Activated T-cell treated with anti-CD3 and anti-CD28 coated beads, Interleukin-2, amount 50 U/mL, for 1 hour (primary cell): ENCODE results near the gene OSBPL9.
"Not testable (repeated sequence)": the region's sequence is repeated elsewhere in the genome, so short reads cannot be mapped to it uniquely, and the experiment has no call there.

Source experiments
- DNase-seq: peaks from one replicate; pipeline ENCODE4 v3.0.0-alpha.2; 2020

OSBPL9 gene

GRCh38 chr1:51669272-51669671 is 52.4 kb downstream of the OSBPL9 start:
- DNase-seq, result no peak

- no peak for DNase-seq
These were observed 52.9 kb downstream of the OSBPL9 start for GRCh38 chr1:51669816-51670215.

GRCh38 chr1:51671527-51672325 is 54.8 kb downstream of the OSBPL9 start:
- no peak for DNase-seq

- no peak for DNase-seq
These were observed 56.4 kb downstream of the OSBPL9 start for GRCh38 chr1:51673279-51673678.

- no peak for DNase-seq
These were observed 58.4 kb downstream of the OSBPL9 start for GRCh38 chr1:51675177-51675780.

GRCh38 chr1:51679435-51679834 is 62.5 kb downstream of the OSBPL9 start:
- no peak for DNase-seq

GRCh38 chr1:51684776-51685175 is 67.9 kb downstream of the OSBPL9 start:
- no peak for DNase-seq

- no peak for DNase-seq
These were observed 69.6 kb downstream of the OSBPL9 start for GRCh38 chr1:51686450-51686849.

- no peak for DNase-seq
These were observed 72.2 kb downstream of the OSBPL9 start for GRCh38 chr1:51689075-51689440.

GRCh38 chr1:51689643-51690042 is 72.8 kb downstream of the OSBPL9 start:
- DNase-seq, result no peak

GRCh38 chr1:51690285-51690961 is 73.5 kb downstream of the OSBPL9 start:
- DNase-seq, result no peak

- DNase-seq, result no peak
These were observed 75.0 kb downstream of the OSBPL9 start for GRCh38 chr1:51691920-51692319.

- no peak for DNase-seq
These were observed 76.7 kb downstream of the OSBPL9 start for GRCh38 chr1:51693419-51694155.

GRCh38 chr1:51697166-51697565 is 80.3 kb downstream of the OSBPL9 start:
- DNase-seq, result no peak

GRCh38 chr1:51699391-51699790 is 82.5 kb downstream of the OSBPL9 start:
- no peak for DNase-seq

- DNase-seq, result not testable (repeated sequence)
These were observed 84.9 kb downstream of the OSBPL9 start for GRCh38 chr1:51701782-51702181.

GRCh38 chr1:51702220-51702619 is 85.3 kb downstream of the OSBPL9 start:
- not testable (repeated sequence) for DNase-seq

- no peak for DNase-seq
These were observed 88.1 kb downstream of the OSBPL9 start for GRCh38 chr1:51705035-51705434.

- DNase-seq, result no peak
These were observed 92.2 kb downstream of the OSBPL9 start for GRCh38 chr1:51708911-51709760.

- DNase-seq, result no peak
These were observed 93.1 kb downstream of the OSBPL9 start for GRCh38 chr1:51709951-51710350.

- DNase-seq, result no peak
These were observed 95.7 kb downstream of the OSBPL9 start for GRCh38 chr1:51712590-51712989.

- no peak for DNase-seq
These were observed 97.6 kb downstream of the OSBPL9 start for GRCh38 chr1:51714374-51715019.
